ENCODE results near the gene LTA.
"Not testable (repeated sequence)": the region's sequence is repeated elsewhere in the genome, so short reads cannot be mapped to it uniquely, and the experiment has no call there.

LTA gene

DNA sequence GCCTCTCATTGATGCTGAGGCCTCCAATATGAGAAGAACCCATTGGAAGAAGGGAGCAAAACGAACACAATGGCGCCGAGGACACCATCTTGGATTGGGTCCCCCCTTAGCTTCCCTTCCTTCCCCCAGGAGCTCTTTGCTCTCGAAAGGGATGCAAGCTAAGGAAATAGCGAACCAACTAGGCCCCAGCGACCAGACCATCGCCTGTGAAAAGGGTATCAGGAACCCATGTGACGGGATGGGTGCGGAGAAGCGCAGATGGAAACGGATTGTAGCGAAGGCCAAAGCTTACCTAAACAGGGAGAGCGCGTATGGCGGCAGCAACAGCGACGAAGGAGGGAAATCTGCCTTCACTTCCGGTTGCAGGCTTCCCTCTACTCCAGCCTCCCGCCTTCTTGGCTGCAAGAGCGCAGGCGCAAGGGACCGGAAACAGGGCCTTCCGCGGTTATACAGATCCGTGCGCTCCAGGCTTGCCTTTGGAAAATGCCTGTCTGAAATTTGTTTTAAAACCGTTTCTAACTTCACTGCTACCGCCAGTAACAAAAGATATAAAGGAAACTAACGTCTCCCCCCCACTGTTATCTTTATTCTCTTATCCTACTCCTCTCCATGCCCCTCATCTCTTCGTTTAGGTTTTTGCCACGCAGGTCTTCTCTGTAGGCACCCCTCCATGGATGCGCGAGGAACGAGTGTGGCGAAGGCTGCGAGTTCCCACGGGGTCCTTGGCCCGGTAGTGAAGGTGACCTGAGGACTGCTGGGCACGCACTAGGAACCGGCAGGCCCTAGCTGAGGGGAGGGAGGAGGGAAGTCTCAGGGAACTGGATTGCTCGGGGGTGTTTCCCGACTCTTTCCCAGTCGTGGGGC is 30.2 kb upstream of the LTA start, which contains the start of gene DDX39B:
DDX39B (minus strand) TSS at position 346 of the 864 bp plus-strand sequence. CDS start 1,471 bp downstream, outside the sequence.
- in situ Hi-C loops (cut with MboI; ENCODE audit: low sequenced_read_pairs): no loop called here

DNA sequence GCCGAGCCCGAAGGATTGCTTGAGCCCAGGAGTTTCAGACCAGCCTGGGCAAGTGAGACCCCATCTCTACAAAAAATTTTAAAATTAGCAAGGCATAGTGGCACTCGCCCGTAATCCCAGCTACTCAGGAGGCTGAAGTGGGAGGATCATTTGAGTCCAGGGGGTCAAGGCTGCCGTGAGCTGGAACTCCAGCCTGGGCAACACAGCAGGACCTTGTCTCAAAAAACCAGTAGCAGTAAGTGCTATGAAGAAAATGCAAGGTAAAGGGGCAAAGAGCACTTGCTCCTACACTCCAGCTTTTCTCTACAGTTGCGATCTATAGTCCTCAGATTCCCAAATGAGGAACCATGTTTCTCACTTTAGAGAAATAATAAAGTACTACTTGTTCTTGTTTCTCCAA is 28.4 kb upstream of the LTA start:
- in situ Hi-C loops (cut with MboI; ENCODE audit: low sequenced_read_pairs): no loop called here

DNA sequence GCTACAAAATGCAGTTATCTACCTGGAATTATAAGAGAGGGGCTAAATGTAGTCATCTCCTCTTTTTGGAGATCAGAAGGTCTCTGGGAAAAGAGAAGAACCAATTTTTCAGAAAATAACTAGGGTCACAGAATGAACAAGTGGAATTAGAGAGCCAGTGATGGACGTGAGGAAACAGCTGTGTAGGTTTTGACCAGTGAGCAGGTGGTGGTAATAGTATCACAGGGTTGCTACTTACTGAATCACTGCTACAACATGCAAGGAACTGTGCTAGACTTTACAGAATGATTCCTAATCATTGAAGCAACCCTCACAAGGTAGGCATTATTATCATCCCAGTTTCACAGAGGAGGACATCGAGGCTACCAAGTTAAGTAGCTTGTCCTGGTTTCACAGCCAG is 27.4 kb upstream of the LTA start:
- in situ Hi-C loops (cut with MboI; ENCODE audit: low sequenced_read_pairs): no loop called here

DNA sequence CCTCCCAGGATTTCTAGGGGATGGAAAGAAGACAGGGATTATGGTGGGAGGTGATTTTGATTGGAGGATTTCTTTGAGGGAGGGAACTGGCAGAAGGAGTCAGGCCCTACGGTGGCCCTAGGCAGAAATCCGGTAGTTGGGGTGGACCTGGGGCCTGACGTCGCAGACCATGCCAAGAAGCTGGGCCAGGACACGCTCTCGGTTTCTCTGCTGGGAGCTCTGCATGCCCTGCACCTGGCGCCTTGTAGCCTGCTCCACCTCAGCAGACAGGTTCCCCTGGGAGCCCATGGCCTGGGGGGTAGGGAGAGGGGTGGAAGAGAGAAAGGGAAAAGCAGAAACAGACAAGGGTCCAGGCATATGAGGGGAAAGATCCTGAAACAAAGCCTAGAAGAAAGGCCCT is 26.8 kb upstream of the LTA start:
- in situ Hi-C loops (cut with MboI; ENCODE audit: low sequenced_read_pairs): no loop called here

DNA sequence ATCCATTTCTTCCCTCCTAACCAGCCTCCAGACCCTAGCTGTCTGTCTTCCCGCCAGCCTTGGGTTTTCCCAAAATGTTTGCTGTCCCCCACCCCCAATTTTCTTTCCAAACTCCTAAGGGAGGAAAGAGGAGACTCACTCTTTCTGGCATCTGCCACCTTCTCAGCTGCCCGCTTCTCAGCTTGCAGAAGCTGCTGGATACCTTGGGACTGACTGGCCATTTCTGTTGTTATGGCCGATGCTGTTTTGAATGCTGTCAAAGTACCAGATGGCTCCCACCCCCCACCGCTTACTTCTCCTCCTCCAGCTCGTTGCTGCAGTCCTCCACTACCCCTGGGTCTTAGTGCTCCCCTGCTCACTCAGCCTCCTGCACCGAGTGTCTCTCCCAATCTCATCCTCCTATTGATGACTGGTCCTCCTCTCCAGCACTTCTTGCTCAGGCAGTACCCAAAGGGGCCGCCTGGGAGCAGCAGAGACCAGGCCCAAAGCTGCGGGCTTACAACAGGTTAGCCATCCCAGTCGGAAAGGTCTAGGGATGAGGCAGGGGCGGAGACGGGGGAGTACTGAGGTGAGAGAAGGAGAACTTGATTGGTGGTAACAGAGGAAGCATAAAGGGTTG is 25.6 kb upstream of the LTA start, which contains the start of gene ATP6V1G2:
ATP6V1G2 (minus strand) TSS at position 270 of the 619 bp plus-strand sequence; CDS start at position 221, 49 bp downstream.
- in situ Hi-C loops (cut with MboI; ENCODE audit: low sequenced_read_pairs): no loop called here

DNA sequence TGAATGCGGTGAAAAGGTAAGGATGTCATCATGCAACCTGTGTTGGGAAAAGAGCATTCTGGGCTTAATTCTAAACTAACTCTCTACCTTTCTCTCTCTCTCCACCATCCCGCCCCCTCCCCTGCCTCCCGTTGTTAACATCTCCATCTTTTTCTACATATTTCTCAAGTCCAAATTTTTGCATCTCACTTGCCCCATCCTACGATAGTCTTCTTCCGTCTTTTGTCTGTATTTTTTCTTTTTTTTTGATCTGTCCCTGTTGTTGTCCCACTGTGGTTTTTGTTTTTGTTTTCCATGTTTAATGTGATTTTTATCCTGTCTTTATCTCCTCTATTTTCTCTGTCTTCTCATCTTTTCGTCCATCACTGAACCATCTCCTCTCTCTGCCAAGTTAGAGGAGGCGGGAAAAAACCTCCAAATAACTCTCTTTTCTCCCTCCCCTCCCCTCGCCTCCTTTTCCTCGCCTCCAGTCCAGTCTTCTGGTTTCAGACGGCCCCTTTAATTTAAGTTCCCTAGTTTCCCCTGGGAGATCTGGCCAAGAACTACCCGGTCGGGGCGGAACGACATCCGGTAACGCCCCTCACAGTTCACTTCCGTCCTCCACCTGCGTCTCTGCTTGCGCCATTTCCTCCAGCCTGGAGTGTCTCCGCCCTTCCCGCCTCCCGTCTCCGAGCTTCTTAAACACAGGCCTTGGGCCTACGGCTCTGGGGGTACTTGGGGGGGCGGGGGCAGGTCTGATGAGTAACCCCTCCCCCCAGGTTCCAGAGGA is 24.9 kb upstream of the LTA start, which contains the start of gene NFKBIL1:
NFKBIL1 (plus strand) TSS at position 651 of the 769 bp plus-strand sequence; CDS start at position 738, 87 bp downstream.
- in situ Hi-C loops (cut with MboI; ENCODE audit: low sequenced_read_pairs): no loop called here

DNA sequence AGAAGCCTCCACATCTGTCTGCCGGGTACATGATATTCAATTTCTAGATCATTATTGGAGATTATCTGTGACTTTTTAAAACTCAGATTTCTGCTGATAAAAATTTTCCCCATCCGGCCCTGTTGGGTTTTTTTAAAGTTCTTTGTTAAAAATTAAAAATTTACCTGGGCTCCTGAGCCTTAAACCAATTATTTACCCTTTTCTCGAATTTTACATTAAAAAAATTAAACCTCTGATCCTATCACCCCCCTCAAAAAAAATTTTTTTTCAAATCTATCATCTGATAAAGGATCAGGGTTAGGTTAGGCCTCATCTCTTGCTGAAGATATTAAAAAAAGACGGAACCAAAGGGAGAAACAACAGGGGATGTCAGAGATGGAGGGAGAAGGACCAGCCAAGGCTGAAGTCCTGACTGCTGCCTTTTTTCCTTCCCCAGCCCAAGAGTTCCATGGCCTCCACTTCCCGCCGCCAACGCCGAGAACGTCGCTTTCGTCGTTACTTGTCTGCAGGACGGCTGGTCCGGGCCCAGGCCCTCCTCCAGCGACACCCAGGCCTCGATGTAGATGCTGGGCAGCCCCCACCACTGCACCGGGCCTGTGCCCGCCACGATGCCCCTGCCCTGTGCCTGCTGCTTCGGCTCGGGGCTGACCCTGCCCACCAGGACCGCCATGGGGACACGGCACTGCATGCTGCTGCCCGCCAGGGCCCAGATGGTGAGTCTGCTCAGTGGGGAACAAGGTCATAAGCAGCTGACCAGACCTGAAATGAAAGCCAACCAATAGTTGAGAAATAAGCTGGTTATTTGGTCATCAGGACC is 24.2 kb upstream of the LTA start:
- in situ Hi-C loops (cut with MboI; ENCODE audit: low sequenced_read_pairs): no loop called here

DNA sequence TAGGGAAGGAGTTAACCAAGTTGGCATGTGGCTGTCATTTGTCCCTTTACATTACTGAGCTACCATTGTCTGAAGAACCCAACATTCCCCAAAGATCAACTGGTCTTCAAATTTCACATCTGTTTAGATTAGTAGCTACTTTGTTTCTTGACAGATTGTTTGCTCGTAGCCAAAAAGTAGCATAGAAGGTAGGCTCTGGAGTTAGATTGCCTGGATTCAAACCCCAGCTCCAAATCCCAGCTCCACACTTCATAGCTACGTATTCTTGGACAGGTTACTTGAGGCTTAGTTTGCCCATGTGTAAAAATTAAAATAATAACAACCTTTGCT is 23.6 kb upstream of the LTA start:
- in situ Hi-C loops (cut with MboI; ENCODE audit: low sequenced_read_pairs): no loop called here

DNA sequence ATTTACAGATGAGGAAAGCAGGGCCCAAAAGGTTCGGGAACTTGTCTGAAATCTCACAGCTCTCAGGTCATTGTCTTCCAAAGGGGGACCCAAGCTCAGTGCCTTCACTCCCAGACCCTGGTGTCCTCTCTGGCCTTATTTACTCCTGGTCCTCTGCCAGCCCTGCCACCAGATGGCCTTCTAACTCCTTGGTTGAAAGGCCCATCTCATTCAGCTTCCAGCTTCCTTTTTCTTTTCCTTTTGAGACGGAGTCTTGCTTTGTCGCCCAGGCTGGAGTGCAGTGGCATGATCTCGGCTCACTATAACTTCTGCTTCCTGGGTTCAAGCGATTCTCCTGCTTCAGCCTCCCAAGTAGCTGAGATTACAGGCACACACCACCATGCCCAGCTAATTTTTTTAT is 20.7 kb upstream of the LTA start:
- in situ Hi-C loops (cut with MboI; ENCODE audit: low sequenced_read_pairs): not testable (repeated sequence)

DNA sequence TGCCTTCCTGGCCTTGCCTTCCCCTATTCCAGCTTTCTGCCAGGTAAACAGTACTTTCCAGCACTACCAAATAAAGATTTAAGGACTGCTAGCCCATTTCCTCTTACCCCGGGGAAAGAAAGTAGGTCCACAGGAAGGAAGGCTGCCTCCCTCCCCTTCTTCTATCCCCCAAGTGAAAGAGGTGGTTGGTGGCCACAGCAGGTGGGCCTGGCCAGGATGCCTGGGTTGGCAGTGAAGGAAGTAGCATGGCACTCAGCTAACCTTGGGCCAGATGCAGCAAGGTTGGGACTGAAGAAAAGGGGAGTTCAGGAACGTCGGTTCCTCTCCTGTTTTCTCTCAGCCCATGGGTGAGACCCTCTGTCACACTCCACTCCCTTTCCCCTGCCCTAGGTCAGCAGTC is 15.8 kb upstream of the LTA start:
- in situ Hi-C loops (cut with MboI; ENCODE audit: low sequenced_read_pairs): no loop called here

DNA sequence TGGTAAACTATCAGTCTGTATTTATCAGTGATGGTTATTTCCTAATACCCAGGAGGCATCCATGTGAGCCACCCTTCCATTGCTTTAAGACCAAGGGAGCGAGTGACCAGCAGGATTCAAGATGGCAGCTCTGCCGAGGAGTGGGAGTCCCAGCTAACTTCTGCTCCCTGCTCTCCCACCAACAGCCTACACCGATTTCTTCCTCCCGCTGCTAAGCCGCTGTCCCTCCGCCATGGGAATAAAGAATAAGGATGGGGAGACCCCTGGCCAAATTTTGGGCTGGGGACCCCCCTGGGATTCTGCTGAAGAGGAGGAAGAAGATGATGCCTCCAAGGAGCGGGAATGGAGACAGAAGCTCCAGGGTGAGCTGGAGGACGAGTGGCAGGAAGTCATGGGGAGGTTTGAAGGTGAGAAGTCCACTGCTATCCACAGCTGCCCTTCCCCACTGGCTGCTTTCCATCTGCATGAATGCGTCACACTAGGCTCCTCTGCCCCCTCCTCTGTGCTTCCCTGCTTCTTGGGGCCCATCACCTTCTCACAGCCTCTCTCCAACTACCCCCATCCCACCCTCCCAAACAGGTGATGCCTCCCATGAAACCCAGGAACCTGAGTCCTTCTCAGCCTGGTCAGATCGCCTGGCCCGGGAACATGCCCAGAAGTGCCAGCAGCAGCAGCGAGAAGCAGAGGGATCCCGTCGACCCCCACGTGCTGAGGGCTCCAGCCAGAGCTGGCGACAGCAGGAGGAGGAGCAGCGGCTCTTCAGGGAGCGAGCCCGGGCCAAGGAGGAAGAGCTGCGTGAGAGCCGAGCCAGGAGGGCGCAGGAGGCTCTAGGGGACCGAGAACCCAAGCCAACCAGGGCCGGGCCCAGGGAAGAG is 14.4 kb upstream of the LTA start:
- in situ Hi-C loops (cut with MboI; ENCODE audit: low sequenced_read_pairs): no loop called here

DNA sequence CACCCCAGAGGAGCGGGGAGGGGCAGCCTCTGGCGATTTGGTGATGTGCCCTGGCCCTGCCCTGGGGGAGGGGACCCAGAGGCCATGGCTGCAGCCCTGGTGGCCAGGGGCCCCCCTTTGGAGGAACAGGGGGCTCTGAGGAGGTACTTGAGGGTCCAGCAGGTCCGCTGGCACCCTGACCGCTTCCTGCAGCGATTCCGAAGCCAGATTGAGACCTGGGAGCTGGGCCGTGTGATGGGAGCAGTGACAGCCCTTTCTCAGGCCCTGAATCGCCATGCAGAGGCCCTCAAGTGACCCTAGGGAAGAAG is 13.8 kb upstream of the LTA start:
- in situ Hi-C loops (cut with MboI; ENCODE audit: low sequenced_read_pairs): no loop called here

DNA sequence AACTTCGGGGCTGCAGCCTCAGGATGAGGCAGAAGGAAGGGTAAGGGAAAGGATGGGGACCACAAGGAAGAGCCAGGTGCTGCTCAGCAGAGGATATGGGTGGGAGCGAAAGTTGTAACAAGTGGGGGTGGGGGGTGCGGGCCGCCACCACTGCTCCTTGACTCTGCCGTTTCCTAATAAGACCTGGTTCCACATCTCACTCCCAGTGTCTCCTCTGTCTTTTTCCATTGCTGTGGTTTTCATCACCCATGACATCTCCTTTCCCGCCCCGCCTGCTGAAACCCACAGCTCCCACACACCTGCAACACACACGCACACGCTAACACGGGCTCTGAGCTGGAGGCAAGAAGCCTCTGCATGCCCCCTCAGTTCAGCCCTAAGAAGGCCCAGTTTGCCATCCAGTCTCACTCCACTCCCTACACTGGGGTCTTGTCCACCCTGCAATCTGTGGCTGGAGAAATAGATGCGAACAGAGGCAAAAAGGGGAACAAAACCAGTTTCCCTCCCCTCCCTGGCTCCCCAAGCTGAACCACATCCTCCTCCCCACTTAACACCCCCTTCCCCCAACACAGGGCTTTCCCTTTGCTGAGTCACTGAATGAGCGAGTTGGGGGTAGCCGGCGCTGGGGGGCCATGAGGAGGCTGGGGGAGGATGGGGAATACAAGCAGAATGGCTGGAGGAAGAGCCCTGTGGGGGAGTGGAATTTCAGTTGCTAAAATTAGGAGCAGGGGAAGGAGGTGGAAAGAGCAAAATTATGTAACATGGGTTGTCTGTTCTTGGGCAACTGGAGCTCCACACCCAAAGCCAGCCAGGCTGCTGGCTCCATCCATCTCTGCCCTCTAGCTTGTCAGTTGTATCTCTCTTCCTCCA is 13.2 kb upstream of the LTA start:
- in situ Hi-C loops (cut with MboI; ENCODE audit: low sequenced_read_pairs): no loop called here

DNA sequence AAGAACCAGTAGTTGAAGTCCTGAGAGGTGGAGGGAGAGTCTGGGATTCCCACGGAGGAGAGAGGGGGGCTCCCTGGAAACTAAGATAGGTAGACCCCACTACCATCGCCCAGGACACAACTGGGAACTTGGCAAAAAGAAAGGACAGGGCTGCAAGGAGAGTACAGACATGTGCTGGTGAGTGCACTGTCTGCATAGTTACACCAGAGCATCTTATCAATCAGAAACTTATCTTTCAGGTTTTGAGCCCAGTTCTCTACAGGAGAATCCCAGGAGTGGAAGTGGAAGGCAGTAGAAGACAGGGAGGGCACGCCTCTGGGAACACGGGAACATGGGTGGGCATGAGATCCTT is 12.5 kb upstream of the LTA start:
- in situ Hi-C loops (cut with MboI; ENCODE audit: low sequenced_read_pairs): no loop called here

DNA sequence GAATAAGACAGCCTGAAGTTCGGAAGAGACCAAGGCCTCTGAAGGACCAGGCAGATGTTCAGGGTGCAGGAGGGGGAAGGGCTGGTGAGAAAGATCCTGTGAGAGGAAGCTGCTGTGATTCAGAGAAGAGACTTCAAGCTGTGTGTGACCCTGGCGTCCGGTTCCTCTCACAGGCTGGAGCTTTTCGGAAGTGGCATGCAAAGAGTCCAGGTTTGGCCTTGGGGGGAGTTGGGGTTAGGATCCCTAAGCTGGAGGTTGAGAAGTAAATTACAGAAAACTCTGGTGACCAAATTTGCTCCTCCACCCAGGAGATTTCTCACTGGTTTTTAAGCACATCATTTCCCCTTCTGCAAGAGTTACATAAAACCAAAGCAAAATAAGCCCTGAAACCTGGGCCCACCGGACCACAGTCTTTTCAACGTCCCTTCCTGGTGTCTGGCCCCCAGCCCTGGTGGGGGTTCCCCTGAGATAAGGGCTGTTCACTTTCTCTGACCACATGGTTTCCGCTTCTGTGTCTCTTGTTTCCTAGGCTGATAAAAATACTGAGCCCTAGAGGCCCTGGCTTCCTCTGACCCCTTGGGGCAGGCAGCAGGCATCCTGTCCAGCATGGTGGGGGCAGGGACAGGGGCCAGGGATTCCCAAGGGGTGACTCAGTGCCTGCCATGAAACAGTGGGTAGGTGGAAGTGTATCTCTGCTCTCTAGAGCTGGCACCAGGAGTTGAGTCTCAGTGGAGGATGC is 12.0 kb upstream of the LTA start:
- in situ Hi-C loops (cut with MboI; ENCODE audit: low sequenced_read_pairs): no loop called here

DNA sequence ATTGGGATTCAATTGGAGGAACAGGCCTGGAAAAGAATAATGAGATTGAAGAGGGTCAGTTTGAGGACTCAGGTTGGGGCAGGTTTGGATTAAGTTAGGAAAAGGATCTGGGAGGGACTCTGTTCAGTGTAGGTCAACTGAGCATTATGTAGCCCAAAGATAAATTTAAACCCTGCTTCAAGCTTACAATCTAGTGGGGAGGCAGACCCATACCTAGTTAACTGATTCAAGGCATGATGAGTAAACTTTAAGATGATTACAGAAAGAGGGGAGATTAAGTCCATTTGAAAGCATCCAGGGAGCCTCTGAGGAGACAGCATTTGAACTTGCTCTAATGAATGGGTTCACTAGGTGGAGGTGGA is 11.4 kb upstream of the LTA start:
- in situ Hi-C loops (cut with MboI; ENCODE audit: low sequenced_read_pairs): no loop called here

DNA sequence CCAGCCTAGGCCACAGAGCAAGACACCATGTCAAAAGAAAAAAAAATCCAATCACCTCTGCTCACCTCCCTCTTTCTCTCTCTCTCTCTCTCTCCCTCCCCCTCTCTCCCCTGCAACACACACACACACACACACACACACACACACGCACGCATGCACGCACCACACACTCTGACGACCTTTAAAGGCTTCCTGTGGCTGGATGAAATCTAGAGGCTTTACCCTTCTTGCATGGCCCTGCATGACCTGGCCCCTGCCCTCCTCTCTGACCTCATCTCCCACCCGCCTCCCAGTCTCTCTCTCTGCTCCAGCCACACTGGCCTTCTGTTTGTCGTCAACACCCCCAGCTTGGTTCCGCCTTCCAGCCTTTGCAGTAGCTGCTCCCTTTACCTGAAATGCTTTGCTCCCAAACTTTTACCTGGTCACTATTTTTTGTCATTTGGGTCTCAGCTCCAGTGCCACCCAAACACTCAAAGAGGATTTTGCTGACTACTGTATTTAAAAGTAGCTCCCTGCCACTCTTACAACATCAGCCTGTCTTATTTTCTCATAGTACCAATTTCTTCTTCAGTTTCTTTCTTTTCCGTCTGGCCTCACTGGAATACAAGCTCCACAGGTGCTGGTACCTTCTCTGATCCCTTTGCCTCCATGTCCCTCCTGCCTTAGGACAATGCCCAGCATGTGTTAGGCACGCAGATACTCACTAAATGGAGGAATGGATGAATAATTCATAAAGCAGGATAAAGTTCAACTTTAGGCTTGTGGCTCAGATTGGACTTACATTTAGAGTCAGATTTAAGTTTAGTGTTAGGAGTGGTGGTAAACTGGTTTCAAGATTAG is 4.3 kb upstream of the LTA start:
- in situ Hi-C loops (cut with MboI; ENCODE audit: low sequenced_read_pairs): no loop called here

DNA sequence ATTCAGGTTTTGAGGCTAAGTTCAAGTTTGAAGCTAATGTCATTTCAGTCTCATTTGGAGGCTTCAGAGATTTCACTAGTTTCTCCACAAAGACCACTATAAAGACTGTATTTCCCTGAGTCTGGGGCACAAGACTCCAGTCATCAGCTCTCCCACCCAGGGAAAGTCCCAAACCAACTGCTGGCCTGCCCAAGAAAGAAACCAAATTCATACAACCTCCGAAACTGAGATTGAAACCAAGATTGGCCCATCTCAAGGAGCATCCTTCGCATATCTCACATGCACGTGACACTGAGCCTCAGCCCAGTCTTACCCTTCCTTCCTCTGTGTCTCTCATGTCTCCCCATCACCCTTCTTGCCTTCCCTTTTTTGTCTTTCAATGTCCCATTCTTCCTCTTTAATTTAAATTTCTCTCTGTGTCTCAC is 3.5 kb upstream of the LTA start:
- in situ Hi-C loops (cut with MboI; ENCODE audit: low sequenced_read_pairs): no loop called here
